Measurements from ENCODE around the gene ABCA10.
"Not testable (repeated sequence)": the region's sequence is repeated elsewhere in the genome, so short reads cannot be mapped to it uniquely, and the experiment has no call there.

ABCA10 gene

GRCh38 chr17:69213059-69213813, 15.4 kb downstream of the ABCA10 start:
- Mint-ChIP-seq H3K27ac (no peak overlapping the region), H3K4me1 (ENCODE audit: low read depth) (peaks cover 7% of the 10 kb centered on the region), H3K9me3 (peaks cover 33% of the 10 kb centered on the region), H3K27me3 (no peaks in the 10 kb centered on the region), H3K4me3 (no peak overlapping the region), H3K36me3 (ENCODE audit: low read depth) (peaks cover 23% of the 10 kb centered on the region)
- intact Hi-C loops (cut with micrococcal nuclease): no loop called here

- Mint-ChIP-seq H3K27ac (no peak overlapping the region), H3K27me3 (no peaks in the 10 kb centered on the region)
Measured at GRCh38 chr17:69208640-69209039, 20.0 kb downstream of the ABCA10 start.

GRCh38 chr17:69207151-69207550, 21.5 kb downstream of the ABCA10 start:
- Mint-ChIP-seq H3K27ac (no peak overlapping the region), H3K4me3 (no peak overlapping the region), H3K27me3 (no peaks in the 10 kb centered on the region), H3K9me3 (peaks cover 36% of the 10 kb centered on the region), H3K36me3 (ENCODE audit: low read depth) (peaks cover 22% of the 10 kb centered on the region), H3K4me1 (ENCODE audit: low read depth) (peaks cover 21% of the 10 kb centered on the region)
- intact Hi-C loops (cut with micrococcal nuclease): no loop called here

More at GRCh38 chr17:69208640-69209039, 20.0 kb downstream of the ABCA10 start:
- H3K4me3 Mint-ChIP-seq: no peak overlapping the region
- intact Hi-C loops (cut with micrococcal nuclease): no loop called here
- H3K36me3 Mint-ChIP-seq (ENCODE audit: low read depth): peaks cover 36% of the 10 kb centered on the region
- H3K9me3 Mint-ChIP-seq: peaks cover 51% of the 10 kb centered on the region
- peaks cover 13% of the 10 kb centered on the region for H3K4me1 Mint-ChIP-seq (ENCODE audit: low read depth)

GRCh38 chr17:69198238-69198637, 30.4 kb downstream of the ABCA10 start:
- Mint-ChIP-seq H3K27me3 (no peaks in the 10 kb centered on the region), H3K36me3 (ENCODE audit: low read depth) (peaks cover 15% of the 10 kb centered on the region), H3K27ac (peak overlapping the region; percentile 8), H3K4me1 (ENCODE audit: low read depth) (peaks cover 14% of the 10 kb centered on the region), H3K9me3 (peaks cover 31% of the 10 kb centered on the region), H3K4me3 (no peak overlapping the region)
- intact Hi-C loops (cut with micrococcal nuclease): no loop called here

- H3K27me3 Mint-ChIP-seq; H3K4me1 Mint-ChIP-seq (ENCODE audit: low read depth); H3K27ac Mint-ChIP-seq; H3K4me3 Mint-ChIP-seq; intact Hi-C loops (cut with micrococcal nuclease): not testable (repeated sequence)
- Mint-ChIP-seq H3K36me3 (ENCODE audit: low read depth) (peaks cover 24% of the 10 kb centered on the region), H3K9me3 (peaks cover 31% of the 10 kb centered on the region)
Measured at GRCh38 chr17:69196105-69196653, 32.4 kb downstream of the ABCA10 start.

GRCh38 chr17:69192754-69193153, 35.9 kb downstream of the ABCA10 start:
- Mint-ChIP-seq H3K4me3 (no peak overlapping the region), H3K4me1 (ENCODE audit: low read depth) (peaks cover 5% of the 10 kb centered on the region), H3K36me3 (ENCODE audit: low read depth) (peaks cover 29% of the 10 kb centered on the region), H3K9me3 (peaks cover 16% of the 10 kb centered on the region), H3K27ac (no peak overlapping the region), H3K27me3 (no peaks in the 10 kb centered on the region)
- intact Hi-C loops (cut with micrococcal nuclease): loop anchor here (5.0 kb wide), 1 partner anchor 40 kb away; no protein-coding TSS in a partner anchor

GRCh38 chr17:69188796-69189195, 39.8 kb downstream of the ABCA10 start:
- intact Hi-C loops (cut with micrococcal nuclease): no loop called here
- Mint-ChIP-seq H3K4me3 (no peak overlapping the region), H3K9me3 (peaks cover 20% of the 10 kb centered on the region), H3K4me1 (ENCODE audit: low read depth) (peaks cover 11% of the 10 kb centered on the region), H3K27me3 (no peaks in the 10 kb centered on the region), H3K27ac (no peak overlapping the region), H3K36me3 (ENCODE audit: low read depth) (peaks cover 20% of the 10 kb centered on the region)

GRCh38 chr17:69188064-69188463, 40.6 kb downstream of the ABCA10 start:
- peaks cover 11% of the 10 kb centered on the region for H3K4me1 Mint-ChIP-seq (ENCODE audit: low read depth)
- peaks cover 20% of the 10 kb centered on the region for H3K36me3 Mint-ChIP-seq (ENCODE audit: low read depth)
- no peak overlapping the region for H3K27ac Mint-ChIP-seq
- H3K27me3 Mint-ChIP-seq: no peaks in the 10 kb centered on the region
- intact Hi-C loops (cut with micrococcal nuclease): no loop called here
- H3K4me3 Mint-ChIP-seq: no peak overlapping the region
- peaks cover 28% of the 10 kb centered on the region for H3K9me3 Mint-ChIP-seq

- H3K9me3 Mint-ChIP-seq: peaks cover 28% of the 10 kb centered on the region
- H3K4me3 Mint-ChIP-seq: no peak overlapping the region
- no peak overlapping the region for H3K27ac Mint-ChIP-seq
- no peaks in the 10 kb centered on the region for H3K27me3 Mint-ChIP-seq
- peaks cover 11% of the 10 kb centered on the region for H3K4me1 Mint-ChIP-seq (ENCODE audit: low read depth)
- H3K36me3 Mint-ChIP-seq (ENCODE audit: low read depth): peaks cover 14% of the 10 kb centered on the region
- intact Hi-C loops (cut with micrococcal nuclease): no loop called here
Measured at GRCh38 chr17:69187294-69187693, 41.3 kb downstream of the ABCA10 start.

GRCh38 chr17:69179227-69179952, 49.2 kb downstream of the ABCA10 start:
- H3K4me1 Mint-ChIP-seq (ENCODE audit: low read depth): peaks cover 19% of the 10 kb centered on the region
- intact Hi-C loops (cut with micrococcal nuclease): loop anchor here (5.0 to 10.0 kb wide), 3 partner anchors 37 to 55 kb away; partner anchors contain the start of genes ABCA10 and ABCA6
- no peaks in the 10 kb centered on the region for H3K27me3 Mint-ChIP-seq
- no peak overlapping the region for H3K27ac Mint-ChIP-seq
- peaks cover 21% of the 10 kb centered on the region for H3K36me3 Mint-ChIP-seq (ENCODE audit: low read depth)
- H3K4me3 Mint-ChIP-seq: no peak overlapping the region
- H3K9me3 Mint-ChIP-seq: peaks cover 14% of the 10 kb centered on the region

GRCh38 chr17:69176457-69176795, 52.2 kb downstream of the ABCA10 start:
- peak overlapping the region; percentile 83 for H3K27ac Mint-ChIP-seq
- H3K36me3 Mint-ChIP-seq (ENCODE audit: low read depth): peaks cover 46% of the 10 kb centered on the region
- peaks cover 30% of the 10 kb centered on the region for H3K4me1 Mint-ChIP-seq (ENCODE audit: low read depth)
- intact Hi-C loops (cut with micrococcal nuclease): loop anchor here (5.0 to 10.0 kb wide), 3 partner anchors 34 to 52 kb away; partner anchors contain the start of genes ABCA10 and ABCA6
- peaks cover 14% of the 10 kb centered on the region for H3K9me3 Mint-ChIP-seq
- H3K4me3 Mint-ChIP-seq: no peak overlapping the region
- no peaks in the 10 kb centered on the region for H3K27me3 Mint-ChIP-seq

- peak overlapping the region; percentile 83 for H3K27ac Mint-ChIP-seq
- intact Hi-C loops (cut with micrococcal nuclease): loop anchor here (5.0 to 10.0 kb wide), 3 partner anchors 34 to 51 kb away; partner anchors contain the start of genes ABCA10 and ABCA6
- H3K4me3 Mint-ChIP-seq: no peak overlapping the region
- peaks cover 36% of the 10 kb centered on the region for H3K4me1 Mint-ChIP-seq (ENCODE audit: low read depth)
- no peaks in the 10 kb centered on the region for H3K27me3 Mint-ChIP-seq
- peaks cover 20% of the 10 kb centered on the region for H3K9me3 Mint-ChIP-seq
- H3K36me3 Mint-ChIP-seq (ENCODE audit: low read depth): peaks cover 47% of the 10 kb centered on the region
Measured at GRCh38 chr17:69175625-69176456, 52.8 kb downstream of the ABCA10 start.

- intact Hi-C loops (cut with micrococcal nuclease): loop anchor here (5.0 to 10.0 kb wide), 3 partner anchors 33 to 50 kb away; partner anchors contain the start of genes ABCA10 and ABCA6
- peaks cover 42% of the 10 kb centered on the region for H3K4me1 Mint-ChIP-seq (ENCODE audit: low read depth)
- H3K9me3 Mint-ChIP-seq: peaks cover 21% of the 10 kb centered on the region
Measured at GRCh38 chr17:69175262-69175624, 53.4 kb downstream of the ABCA10 start.

More at GRCh38 chr17:69175262-69175624, 53.4 kb downstream of the ABCA10 start:
- H3K36me3 Mint-ChIP-seq (ENCODE audit: low read depth): peaks cover 53% of the 10 kb centered on the region
- H3K4me3 Mint-ChIP-seq: no peak overlapping the region
- peak overlapping the region; percentile 83 for H3K27ac Mint-ChIP-seq
- no peaks in the 10 kb centered on the region for H3K27me3 Mint-ChIP-seq

Data from dendritic cell treated with granulocyte-macrophage colony-stimulating factor and Interleukin-4, amounts not matched to agents 40 ng/mL and 50 ng/mL, for 4 days (primary cell).